DMS153 treated with DMSO at 0.1 percent for 48 hours (cell line): Measurements from ENCODE around the gene PIK3C2B.
"Not testable (repeated sequence)": the region's sequence is repeated elsewhere in the genome, so short reads cannot be mapped to it uniquely, and the experiment has no call there.

Experiments used
- DNase-seq: peaks from one replicate; lab custom pipeline; 2025; ENCODE audit not compliant: unreplicated experiment; lab: John Stamatoyannopoulos, UW

PIK3C2B gene

DNA sequence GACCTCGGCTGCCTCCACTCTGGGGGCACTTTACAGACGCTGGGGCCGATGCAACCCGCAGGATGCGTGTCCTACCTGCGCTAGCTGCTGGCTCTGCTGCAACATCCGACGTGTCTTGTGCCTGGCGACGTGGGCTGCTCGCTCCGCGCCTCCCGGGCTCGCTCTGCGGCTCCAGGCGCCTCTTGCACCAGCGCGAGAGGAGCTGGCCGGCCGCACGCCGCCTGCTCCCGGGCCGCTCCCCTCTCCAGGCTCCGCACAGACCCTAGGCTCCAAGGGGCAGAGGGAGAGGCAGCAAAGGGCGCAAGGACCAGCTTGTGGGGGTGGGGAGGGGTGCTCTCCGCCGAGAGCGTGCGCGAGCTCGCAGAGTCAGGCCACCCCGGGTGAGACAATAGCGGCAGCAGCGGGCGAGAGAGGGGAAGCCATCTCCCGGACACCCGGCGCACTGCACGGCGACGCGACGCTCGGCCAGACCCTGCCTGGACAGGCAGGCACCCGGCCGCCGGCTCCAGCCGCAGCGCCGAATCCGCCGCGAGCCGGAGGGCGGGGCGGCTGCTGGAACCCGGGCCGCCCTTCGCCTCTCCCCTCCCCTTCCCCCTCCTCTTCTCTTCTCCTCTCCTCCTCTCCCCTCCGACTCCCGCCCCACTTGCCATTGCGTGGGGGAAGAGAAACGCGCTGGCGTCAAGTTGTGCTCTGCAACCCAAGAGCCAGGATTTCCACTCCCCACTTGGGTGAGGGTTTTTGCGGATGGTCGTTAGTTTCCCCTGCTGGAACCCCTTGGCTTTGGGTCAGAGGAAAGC, at the start of gene PIK3C2B:
Gene PIK3C2B (minus strand): TSS at position 525 of the 797 bp plus-strand sequence. CDS start 25,003 bp downstream, outside the sequence.
- DNase-seq = peak; percentile 90

DNA sequence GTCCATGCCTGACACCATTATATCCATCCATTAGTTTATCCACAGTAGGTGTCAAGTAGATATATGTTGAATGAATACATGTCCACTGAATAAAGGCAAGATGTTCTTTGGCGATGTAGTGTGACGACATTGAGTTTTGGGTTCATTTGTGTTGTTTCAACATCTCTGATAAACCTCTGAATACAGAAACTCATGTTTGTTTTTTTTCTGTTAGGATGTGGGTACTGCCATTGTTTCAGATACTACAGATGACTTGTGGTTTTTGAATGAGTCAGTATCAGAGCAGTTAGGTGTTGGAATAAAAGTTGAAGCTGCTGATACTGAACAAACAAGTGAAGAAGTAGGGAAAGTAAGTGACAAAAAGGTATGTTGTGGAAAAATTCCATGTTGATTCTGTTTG, 49.7 kb upstream of the PIK3C2B start:
- no peak for DNase-seq

- DNase-seq = no peak
Observed at GRCh38 chr1:204541626-204542025, 47.0 kb upstream of the PIK3C2B start.

DNA sequence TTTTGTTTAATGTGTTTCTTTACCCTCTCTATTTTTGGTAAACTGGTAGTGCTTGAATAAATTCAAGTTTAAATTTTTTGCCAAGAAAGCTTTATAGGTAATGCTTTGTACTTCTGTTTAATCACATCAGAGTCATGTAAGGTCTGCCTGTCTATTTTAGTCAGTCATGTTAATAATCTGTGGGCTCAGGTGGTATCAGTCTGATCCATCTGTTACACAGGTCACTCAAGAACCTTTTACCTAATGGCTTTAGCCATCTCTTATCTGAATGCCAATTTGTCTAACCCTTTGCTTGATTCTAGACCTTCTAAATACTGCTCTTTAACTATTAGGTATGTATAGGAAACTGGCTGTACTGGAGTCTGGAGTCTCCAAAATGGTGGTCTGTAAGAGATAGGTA, 38.2 kb upstream of the PIK3C2B start:
- no peak for DNase-seq

- DNase-seq = no peak
Observed at GRCh38 chr1:204530932-204531331, 36.3 kb upstream of the PIK3C2B start.

- DNase-seq = no peak
Observed at GRCh38 chr1:204529371-204529895, 34.8 kb upstream of the PIK3C2B start.

GRCh38 chr1:204528677-204529076, 34.1 kb upstream of the PIK3C2B start:
- no peak for DNase-seq

DNA sequence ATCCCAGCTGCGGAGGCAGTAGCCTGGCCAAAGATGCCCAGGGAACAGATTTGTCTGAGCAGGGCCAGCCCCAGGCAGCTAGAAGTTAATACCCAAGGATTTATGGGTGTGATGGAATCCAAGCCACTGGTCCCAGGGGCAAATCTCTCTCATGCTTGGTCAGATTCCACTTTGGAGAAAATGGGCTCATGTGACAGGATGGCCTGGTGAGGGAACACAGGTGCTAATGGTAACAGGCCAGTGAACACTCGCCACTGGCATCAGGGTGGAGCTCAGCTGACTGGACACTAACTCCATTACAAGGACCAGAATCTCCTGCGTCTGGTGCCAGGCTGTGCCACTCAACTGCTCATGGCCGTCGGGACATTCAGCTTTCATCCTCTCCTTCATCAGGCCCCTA, 33.6 kb upstream of the PIK3C2B start:
- no peak for DNase-seq

GRCh38 chr1:204524986-204525385, 30.4 kb upstream of the PIK3C2B start:
- DNase-seq = no peak

GRCh38 chr1:204523605-204524215, 29.1 kb upstream of the PIK3C2B start:
- DNase-seq = no peak

DNA sequence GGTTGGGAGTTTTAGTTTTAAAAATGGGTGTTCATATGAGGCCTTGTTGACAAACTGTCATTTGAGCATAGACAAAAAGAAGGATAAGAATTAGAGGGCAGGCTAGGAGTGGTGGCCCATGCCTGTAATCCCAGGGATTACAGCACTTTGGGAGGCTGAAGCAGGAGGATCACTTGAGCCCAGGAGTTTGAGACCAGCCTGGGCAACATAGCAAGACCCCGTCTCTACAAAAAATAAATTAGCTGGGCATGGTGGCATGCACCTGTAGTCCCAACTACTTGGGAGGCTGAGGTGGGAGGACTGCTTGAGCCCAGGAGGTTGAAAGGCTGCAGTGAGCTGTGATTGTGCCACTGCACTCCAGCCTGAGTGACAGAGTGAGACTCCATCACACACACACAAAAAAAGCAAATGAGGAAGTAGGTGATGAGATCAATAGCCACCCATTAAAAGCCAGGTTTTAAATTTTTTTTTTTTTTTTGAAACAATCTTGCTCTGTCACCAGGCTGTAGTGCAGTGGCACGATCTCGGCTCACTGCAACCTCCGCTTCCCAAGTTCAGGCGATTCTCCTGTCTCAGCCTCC, 27.4 kb upstream of the PIK3C2B start:
- DNase-seq = not testable (repeated sequence)

- peak; percentile 14 for DNase-seq
Observed at GRCh38 chr1:204520834-204521709, 26.5 kb upstream of the PIK3C2B start.

DNA sequence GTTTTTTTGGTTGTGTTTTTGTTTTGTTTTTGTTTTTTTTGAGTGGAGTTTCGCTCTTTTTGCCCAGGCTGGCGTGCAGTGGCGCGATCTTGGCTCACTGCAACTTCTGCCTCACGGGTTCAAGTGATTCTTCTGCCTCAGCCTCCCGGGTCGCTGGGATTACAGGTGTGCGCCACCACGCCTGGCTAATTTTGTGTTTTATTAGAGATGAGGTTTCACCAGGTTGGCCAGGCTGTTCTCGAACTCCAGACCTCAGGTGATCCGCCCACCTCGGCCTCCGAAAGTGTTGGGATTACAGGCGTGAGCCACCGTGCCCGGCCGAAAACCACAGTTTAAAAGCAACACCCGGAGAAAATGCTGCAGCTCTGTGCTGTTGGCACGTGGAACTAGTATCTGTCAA, 22.8 kb upstream of the PIK3C2B start:
- DNase-seq = not testable (repeated sequence)

GRCh38 chr1:204516180-204516879, 21.7 kb upstream of the PIK3C2B start, which contains the start of gene MDM4:
Gene MDM4, plus strand, starts transcription at chr1:204516406. Its CDS starts 9,113 bp downstream, at chr1:204525519.
- DNase-seq = peak; percentile 97

DNA sequence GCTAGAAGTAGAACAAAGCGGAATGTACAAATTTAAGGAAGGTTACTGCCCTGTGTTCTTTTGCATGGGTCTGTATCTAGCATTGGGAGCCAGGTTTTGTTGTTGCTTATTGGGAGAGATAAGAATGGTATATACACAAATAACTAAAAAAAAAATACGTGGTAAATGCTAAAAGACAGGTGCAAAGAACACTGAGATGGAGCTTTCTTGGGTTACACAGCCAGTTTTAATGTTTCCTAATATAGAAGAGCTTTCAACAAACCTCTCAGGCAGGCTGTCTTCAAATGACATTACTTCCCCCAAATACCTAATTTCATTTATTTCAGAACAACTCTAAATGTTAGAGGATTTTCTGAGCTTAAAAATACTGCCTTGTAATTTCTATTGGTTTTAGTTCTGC, 20.2 kb upstream of the PIK3C2B start:
- no peak for DNase-seq

GRCh38 chr1:204513117-204513716, 18.6 kb upstream of the PIK3C2B start:
- no peak for DNase-seq

DNA sequence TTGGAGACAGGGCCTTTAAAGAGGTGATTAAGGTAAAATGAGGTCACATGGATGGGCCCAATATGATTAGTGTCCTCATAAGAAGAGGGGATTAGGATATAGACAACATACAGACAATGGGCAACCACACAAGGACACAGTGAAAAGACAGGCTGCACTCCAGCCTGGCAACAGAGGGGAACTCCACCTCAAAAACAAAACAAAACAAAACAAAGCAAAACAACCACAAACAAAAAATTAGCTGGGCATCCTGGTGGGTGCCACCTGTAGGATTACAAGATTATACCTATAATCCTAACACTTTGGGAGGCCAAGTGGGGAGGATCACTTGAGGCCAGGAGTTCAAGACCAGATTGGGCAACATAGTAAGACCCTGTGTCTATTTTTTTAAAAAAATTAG, 16.8 kb upstream of the PIK3C2B start:
- DNase-seq = no peak

- DNase-seq = no peak
Observed at GRCh38 chr1:204509186-204509635, 14.6 kb upstream of the PIK3C2B start.

DNA sequence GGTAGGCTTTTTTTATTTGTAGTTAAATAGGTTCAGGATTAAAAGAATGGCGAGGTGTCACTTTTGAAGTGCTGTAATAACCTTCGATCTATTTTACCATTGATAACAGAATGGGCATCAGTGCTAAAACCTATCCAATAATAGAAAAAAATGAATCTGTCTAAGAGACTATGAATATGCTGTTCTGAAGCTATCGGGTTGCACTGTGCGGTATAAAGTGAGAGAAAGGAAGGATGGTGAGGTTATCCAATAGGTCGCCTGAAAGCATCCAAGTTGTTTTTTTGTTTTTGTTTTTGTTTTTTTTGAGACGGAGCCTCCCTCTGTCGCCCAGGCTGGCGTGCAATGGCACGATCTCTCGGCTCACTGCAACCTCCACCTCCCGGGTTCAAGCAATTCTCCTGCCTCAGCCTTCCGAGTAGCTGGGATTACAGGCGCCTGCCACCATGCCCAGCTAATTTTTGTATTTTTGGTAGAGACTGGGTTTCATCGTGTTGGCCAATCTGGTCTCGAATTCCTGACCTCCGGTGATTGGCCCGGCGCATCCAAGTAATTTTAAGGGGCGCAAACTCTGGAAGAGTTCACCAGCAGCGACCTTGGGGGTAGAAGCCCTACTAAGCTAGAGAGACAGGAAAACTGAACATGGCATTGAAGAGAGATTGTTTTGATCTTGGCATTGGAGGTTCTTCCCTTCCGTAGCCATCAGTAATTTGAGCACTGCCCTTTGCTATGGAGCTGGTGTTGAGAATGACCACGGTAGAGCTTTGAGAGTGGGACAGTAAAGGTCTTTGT, 12.9 kb upstream of the PIK3C2B start:
- peak; percentile 70 for DNase-seq
